OCI-M2 (cell line): Measurements from ENCODE around the gene DDIAS.
"Not testable (repeated sequence)": the region's sequence is repeated elsewhere in the genome, so short reads cannot be mapped to it uniquely, and the experiment has no call there.

Source experiments
- DNase-seq: peaks from one replicate; lab custom pipeline; 2025; ENCODE audit not compliant: unreplicated experiment; lab: John Stamatoyannopoulos, UW

DDIAS gene

GRCh38 chr11:82962021-82962420 is 60.5 kb downstream of the DDIAS start:
- not testable (repeated sequence) for DNase-seq

GRCh38 chr11:82967381-82967780 is 65.8 kb downstream of the DDIAS start:
- no peak for DNase-seq

- no peak for DNase-seq
Measured at GRCh38 chr11:82969811-82970210, 68.3 kb downstream of the DDIAS start.

- not testable (repeated sequence) for DNase-seq
Measured at GRCh38 chr11:82970507-82971083, 69.1 kb downstream of the DDIAS start.

DNA sequence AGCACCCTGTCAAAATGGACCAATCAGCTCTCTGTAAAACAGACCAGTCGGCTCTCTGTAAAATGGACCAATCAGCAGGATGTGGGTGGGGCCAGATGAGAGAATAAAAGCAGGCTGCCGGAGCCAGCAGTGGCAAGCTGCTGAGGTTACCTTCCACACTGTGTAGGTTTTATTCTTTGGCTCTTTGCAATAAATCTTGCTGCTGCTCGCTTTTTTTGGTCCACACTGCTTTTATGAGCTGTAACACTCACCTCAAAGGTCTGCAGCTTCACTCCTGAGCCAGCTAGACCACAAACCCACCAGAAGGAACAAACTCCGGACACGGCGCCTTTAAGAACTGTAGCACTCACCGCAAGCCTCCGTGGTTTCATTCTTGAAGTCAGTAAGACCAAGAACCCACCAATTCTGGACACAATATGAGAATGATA is 70.0 kb downstream of the DDIAS start:
- DNase-seq: not testable (repeated sequence)

DNA sequence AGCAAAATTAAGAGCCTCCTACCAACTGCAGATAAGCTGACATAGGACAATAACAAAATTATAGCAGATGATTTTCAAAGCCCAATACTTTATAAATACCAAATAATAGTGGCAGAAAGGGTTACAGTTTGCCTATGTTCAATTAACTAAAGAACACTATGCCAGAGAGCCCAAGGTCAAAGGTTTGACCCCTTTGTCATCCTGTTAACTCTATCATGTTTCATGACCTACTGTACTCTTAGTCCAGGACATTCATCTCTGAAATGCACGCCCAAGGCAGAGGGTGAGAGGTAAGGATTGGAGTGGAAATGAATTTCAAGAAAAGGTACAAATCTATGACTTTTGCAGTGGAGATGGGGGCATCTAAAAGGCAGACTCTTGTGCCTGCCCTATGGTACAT is 70.6 kb downstream of the DDIAS start:
- DNase-seq: no peak

DNA sequence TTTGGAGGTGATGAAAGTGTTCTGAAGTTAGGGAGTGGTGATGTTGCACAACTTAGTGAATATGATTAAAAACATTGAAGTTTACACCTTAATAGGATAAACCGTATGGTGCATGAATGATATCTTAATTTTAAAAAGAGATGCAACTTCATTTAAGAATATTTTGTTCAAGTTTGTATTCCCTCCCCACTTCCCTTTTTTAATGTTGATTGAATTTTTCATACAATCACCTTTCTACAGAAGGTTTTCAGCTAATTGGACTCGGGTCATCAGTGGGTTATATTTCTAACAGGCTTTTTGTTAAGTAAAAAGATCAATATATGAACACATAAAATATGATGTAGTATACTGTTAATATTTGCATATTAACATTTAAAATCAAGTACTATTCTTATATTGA is 72.6 kb downstream of the DDIAS start:
- DNase-seq: no peak

GRCh38 chr11:82974851-82975250 is 73.3 kb downstream of the DDIAS start:
- no peak for DNase-seq

DNA sequence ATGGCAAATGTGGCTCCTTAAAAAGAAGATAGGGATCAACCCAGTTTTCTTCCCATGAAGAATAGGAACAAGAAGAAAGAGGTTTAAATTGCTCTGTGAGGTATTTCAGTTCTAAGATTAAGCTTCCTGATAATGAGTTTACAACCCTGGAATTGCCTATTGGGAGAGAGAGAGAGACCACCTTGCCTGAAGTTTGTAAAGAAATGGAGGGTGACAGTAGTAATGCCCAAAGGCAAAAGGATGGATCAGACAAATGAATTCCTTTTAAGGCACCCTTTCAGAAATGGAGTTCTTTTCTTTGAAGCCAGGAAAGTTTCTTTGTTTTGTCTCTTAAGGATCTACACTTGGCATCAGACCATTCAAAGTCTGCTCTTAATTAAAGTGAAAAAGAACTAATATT is 74.3 kb downstream of the DDIAS start:
- DNase-seq: no peak

DNA sequence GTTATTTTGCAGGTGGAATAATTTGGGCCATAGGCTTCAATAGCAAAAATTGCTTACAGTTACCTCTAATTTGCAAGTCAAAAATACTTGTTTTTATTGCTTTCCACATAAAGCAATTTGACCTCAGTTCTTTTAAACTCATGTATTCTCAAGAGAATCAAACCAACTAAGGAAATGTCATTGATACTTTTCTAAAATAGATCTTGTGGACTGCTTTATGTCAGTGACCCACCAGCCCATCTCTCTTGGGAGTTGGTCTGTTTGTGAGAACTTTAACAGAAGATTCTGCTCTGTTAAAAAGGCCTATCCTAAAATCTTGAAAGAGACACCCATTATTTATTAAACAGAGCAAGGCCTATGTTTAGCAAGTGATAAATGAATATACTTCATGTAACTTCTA is 75.2 kb downstream of the DDIAS start:
- DNase-seq: no peak

- no peak for DNase-seq
Measured at GRCh38 chr11:82978422-82979099, 77.0 kb downstream of the DDIAS start.

GRCh38 chr11:82979824-82980223 is 78.3 kb downstream of the DDIAS start:
- no peak for DNase-seq

- no peak for DNase-seq
Measured at GRCh38 chr11:82980292-82980691, 78.8 kb downstream of the DDIAS start.

GRCh38 chr11:82980947-82981346 is 79.4 kb downstream of the DDIAS start:
- DNase-seq: no peak

DNA sequence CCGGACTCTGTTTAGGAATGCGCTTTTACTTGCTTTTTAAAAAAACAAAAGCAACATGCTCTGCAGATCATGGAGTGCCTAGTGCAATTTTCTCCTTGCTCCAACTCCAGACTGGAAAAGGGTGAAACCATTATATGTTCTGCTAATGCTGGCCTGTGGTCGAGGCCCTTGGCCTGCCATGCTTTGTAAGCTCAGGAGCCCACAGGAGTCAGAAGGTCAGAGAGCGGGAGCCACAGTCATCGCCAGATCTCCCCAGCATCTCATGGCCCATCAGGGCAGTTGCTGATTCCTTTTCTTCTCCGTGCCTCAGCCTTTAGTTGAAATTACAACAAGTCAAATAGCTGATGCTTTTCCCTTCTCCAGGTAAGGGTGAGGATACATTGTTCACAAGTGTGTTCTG is 80.3 kb downstream of the DDIAS start:
- DNase-seq: no peak
